Psoas muscle (tissue), 8 donors: Measurements from ENCODE around the gene RWDD2A. TPM values are rescaled to one million over a fixed set of nuclear protein-coding genes. Genes with fewer than 3 reads are reported as not detected.
"Not testable (repeated sequence)": the region's sequence is repeated elsewhere in the genome, so short reads cannot be mapped to it uniquely, and the experiment has no call there.

Experiments
- ATAC-seq, 4 donors: fragments of 200-7000 bp; cut with Tn5 transposase; one replicate each; pipeline ENCODE4 v1.9.1; 2020; ENCODE audit warnings: moderate library complexity in 3 of 4, mild to moderate bottlenecking in 2 of 4
- DNase-seq, 2 donors: peaks; one replicate each; pipeline ENCODE4 v3.0.0-alpha.2; 2020
- H3K27ac ChIP-seq: fragments of 200-600 bp; one replicate; pipeline ENCODE4 v1.8.0; 2022
- H3K27me3 ChIP-seq, 3 donors: fragments of 200-600 bp in 1 of 3; one replicate each; pipeline versions ENCODE4 v1.6.1 to v1.8.0; 2013 to 2022; ENCODE audit warnings: low read length in 2 of 3, mild to moderate bottlenecking in 2 of 3, moderate library complexity in 1 of 3; ENCODE audit not compliant: insufficient read depth in 3 of 3
- H3K36me3 ChIP-seq, 2 donors: fragments of 200-600 bp in 1 of 2; one replicate each; pipeline versions ENCODE4 v1.6.1 to v1.8.0; 2013 to 2022; ENCODE audit warnings: low read depth in 1 of 2, mild to moderate bottlenecking in 1 of 2, moderate library complexity in 1 of 2; ENCODE audit not compliant: insufficient read depth in 1 of 2
- H3K4me1 ChIP-seq: fragments of 200-600 bp; one replicate; pipeline ENCODE4 v1.8.0; 2022
- H3K4me3 ChIP-seq: fragments of 200-600 bp; one replicate; pipeline ENCODE4 v1.8.0; 2022; ENCODE audit warnings: mild to moderate bottlenecking
- H3K9me3 ChIP-seq: fragments of 200-600 bp; one replicate; pipeline ENCODE4 v1.8.0; 2022
- WGBS, 3 donors: extraction: QIAGEN DNeasy Blood & Tissue Kit; methylation state at CpG; one replicate each; pipeline versions ENCODE4 v1.1.6 to v1.1.7; 2013; 5-methylcytosine and 5-hydroxymethylcytosine counted together
- intact Hi-C, 2 donors: fragments of 100-400 bp; cut with DNase I; formaldehyde crosslinking; loops; one replicate each; pipeline versions ENCODE4 v1.11.0 to v1.14.2; 2022
- polyA plus RNA-seq, 3 donors: library from polyadenylated mRNA; stranded (reverse); fragments of 200-250 nt; gene quantifications; one replicate each; pipeline ENCODE4 v1.2.3, GENCODE V29; 2013
- total RNA-seq, 4 donors: library from RNA; stranded (reverse); fragmentation: NEBNext Ultra II Directional in 2 of 4; extraction: Animal tissue kit (Norgen Biotek cat#: 25700) in 2 of 4; gene quantifications; one replicate each; pipeline versions ENCODE4 v1.2.1 to v1.2.4, GENCODE V29; 2021 to 2023
- TF ChIP-seq, protein P1 (sequence below): fragments of 200-600 bp; IDR thresholded peaks from one replicate; pipeline ENCODE4 v1.8.0; 2022; ENCODE audit warnings: antibody characterized with exemption
- donor health status: healthy with polysubstance abuse.
- donor health status: DM: no; HTN: no; CAD: no; lungs with moderate emphysema.
- donor health status: Bipolar disorder and iron deficiency.
- donor health status: healthy.
- donor health status: DM: yes; HTN: yes; CAD: no.
- donor health status: DM: no; HTN: no; CAD: no.
- donor health status: DM: no; HTN: no; CAD: no.
- donor health status: DM: yes; HTN: yes; CAD: no.

RWDD2A gene
- total and polyA plus RNA-seq, 7 donors, result 1.3 to 2.6 (median 2.1) TPM

DNA sequence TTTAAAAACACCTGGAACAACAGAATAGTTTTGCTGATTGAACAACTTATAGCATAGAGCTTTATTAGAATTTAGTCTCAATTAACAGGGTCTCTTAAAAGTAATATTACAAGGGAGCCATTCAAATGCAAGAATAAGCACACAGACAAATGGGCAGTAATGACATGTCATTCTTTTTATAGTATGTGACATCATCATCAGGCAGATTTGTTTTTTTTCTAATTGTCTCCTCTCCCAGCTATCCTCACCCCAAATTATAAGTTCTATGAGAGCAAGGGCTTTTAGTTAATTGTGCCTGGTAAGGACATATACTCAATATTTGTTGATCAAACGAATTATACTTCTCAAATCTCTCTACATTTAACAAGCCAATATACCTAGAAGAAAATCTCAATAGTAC, 11.0 kb upstream of the RWDD2A start:
- H3K4me3 ChIP-seq, result no peak overlapping the region
- no peak overlapping the region for H3K27ac ChIP-seq
- H3K9me3 ChIP-seq, result no peaks in the 10 kb centered on the region
- H3K4me1 ChIP-seq, result no peaks in the 10 kb centered on the region
- ATAC-seq (peak in 1 of 4 donors; percentile 50), DNase-seq (no peak)
- peaks cover 15 to 90% of the 10 kb centered on the region in 2 donors for H3K36me3 ChIP-seq
- WGBS, 3 donors, result 87 to 100% (median 93%) methylated on average over 1 of the region's 1 CpG
- H3K27me3 ChIP-seq, result no peaks in the 10 kb centered on the region
- TF ChIP-seq, protein P1, sequence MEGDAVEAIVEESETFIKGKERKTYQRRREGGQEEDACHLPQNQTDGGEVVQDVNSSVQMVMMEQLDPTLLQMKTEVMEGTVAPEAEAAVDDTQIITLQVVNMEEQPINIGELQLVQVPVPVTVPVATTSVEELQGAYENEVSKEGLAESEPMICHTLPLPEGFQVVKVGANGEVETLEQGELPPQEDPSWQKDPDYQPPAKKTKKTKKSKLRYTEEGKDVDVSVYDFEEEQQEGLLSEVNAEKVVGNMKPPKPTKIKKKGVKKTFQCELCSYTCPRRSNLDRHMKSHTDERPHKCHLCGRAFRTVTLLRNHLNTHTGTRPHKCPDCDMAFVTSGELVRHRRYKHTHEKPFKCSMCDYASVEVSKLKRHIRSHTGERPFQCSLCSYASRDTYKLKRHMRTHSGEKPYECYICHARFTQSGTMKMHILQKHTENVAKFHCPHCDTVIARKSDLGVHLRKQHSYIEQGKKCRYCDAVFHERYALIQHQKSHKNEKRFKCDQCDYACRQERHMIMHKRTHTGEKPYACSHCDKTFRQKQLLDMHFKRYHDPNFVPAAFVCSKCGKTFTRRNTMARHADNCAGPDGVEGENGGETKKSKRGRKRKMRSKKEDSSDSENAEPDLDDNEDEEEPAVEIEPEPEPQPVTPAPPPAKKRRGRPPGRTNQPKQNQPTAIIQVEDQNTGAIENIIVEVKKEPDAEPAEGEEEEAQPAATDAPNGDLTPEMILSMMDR, result no peak
- intact Hi-C loops, result no loop called here

DNA sequence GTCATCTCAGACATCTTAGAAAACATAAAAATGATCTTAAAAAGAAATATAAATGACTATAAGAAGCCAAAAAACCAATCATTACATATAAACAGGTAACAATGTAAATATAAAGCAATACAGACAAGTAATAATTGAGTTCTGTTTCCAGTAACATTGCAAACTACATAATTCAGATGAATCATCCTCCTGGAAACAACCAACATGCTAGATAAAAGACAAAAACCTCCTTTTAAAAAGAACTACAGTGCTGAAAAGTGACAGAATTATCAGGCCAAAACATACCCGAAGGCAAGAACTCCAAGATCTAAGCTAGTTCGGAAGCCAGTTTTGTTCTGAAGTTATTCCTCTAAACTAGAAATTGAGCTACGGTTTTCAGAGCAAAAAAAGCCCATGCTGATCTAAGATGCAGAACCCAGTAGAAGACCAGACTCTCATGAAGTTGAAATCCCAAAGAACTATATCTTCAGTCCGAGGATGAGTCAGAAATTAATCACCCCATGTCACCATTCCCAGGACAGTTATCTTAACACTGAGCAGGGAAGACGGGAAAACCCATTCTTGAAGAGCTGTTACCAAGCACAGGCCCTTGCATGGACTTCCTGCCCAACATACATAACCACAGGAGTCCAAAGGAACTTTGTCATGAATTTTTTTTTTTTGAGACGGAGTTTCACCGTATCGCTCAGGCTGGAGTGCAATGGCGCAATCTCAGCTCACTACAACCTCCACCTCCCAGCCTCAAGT, 9.9 kb upstream of the RWDD2A start:
- Histone ChIP-seq H3K9me3 (no peaks in the 10 kb centered on the region), H3K27me3 (no peaks in the 10 kb centered on the region), H3K36me3 (peaks cover 15 to 84% of the 10 kb centered on the region in 2 donors), H3K4me3 (no peak overlapping the region), H3K4me1 (no peaks in the 10 kb centered on the region), H3K27ac (no peak overlapping the region)
- DNase-seq (no peak), ATAC-seq (peak in 3 of 4 donors; percentile 49 to 71 (median 57))
- TF ChIP-seq, protein P1, result no peak
- 80 to 85% (median 81%) methylated on average over 9 of the region's 9 CpGs for WGBS, 3 donors
- intact Hi-C loops, result no loop called here

GRCh38 chr6:83185096-83185495, 8.1 kb upstream of the RWDD2A start:
- Histone ChIP-seq H3K27me3 (no peaks in the 10 kb centered on the region), H3K4me3 (no peak overlapping the region), H3K36me3 (peaks cover 17 to 71% of the 10 kb centered on the region in 2 donors), H3K4me1 (no peaks in the 10 kb centered on the region), H3K27ac (no peak overlapping the region), H3K9me3 (no peaks in the 10 kb centered on the region)
- ATAC-seq (no peak), DNase-seq (no peak)
- intact Hi-C loops, result no loop called here
- whole genome bisulfite sequencing, 3 donors, result 95 to 98% (median 98%) methylated on average over 2 of the region's 2 CpGs
- TF ChIP-seq, protein P1, result no peak

GRCh38 chr6:83188501-83188900, 4.7 kb upstream of the RWDD2A start:
- peaks cover 7% of the 10 kb centered on the region for H3K4me1 ChIP-seq
- H3K27me3 ChIP-seq, result no peaks in the 10 kb centered on the region
- peaks cover 15 to 46% of the 10 kb centered on the region in 2 donors for H3K36me3 ChIP-seq
- no peak overlapping the region for H3K4me3 ChIP-seq
- intact Hi-C loops, result no loop called here
- H3K27ac ChIP-seq, result no peak overlapping the region
- TF ChIP-seq, protein P1, result no peak
- 56 to 61% (median 61%) methylated on average over 3 of the region's 3 CpGs for WGBS, 3 donors
- no peaks in the 10 kb centered on the region for H3K9me3 ChIP-seq
- no peak for DNase-seq
- ATAC-seq, result no peak

DNA sequence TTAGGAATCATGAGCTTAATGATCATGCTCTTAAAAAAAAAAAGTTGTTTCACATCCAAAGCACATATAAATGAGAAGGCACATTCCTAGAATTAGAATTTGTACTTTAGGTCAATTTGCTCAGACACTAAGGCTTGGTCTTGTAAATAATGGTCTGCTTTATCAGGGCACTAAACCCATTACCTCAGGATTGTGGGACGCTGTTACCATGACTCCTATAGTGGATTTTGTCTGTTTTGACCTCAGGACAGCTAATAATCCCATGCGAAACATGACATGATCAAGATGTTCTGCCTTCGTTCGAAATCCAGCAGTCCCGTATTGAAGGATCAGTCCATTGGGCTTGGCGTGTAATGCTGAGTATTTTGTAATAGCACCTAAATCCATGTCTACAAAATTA, 2.5 kb upstream of the RWDD2A start:
- 89 to 96% (median 91%) methylated on average over 6 of the region's 6 CpGs for WGBS, 3 donors
- Histone ChIP-seq H3K36me3 (peaks cover 9 to 33% of the 10 kb centered on the region in 2 donors), H3K27ac (no peak overlapping the region), H3K4me3 (no peak overlapping the region), H3K4me1 (peaks cover 7% of the 10 kb centered on the region), H3K27me3 (no peaks in the 10 kb centered on the region), H3K9me3 (no peaks in the 10 kb centered on the region)
- DNase-seq, result no peak
- TF ChIP-seq, protein P1, result no peak
- intact Hi-C loops, result loop anchor here in 1 of 2 donors (5.0 kb wide), 1 partner anchor 123 kb away; the partner anchor contains the start of genes DOP1A and UBE3D
- no peak for ATAC-seq

GRCh38 chr6:83191974-83192373, 1.2 kb upstream of the RWDD2A start:
- not testable (repeated sequence) for DNase-seq, H3K4me1 ChIP-seq, H3K9me3 ChIP-seq, ATAC-seq, H3K27me3 ChIP-seq, H3K27ac ChIP-seq
- H3K4me3 ChIP-seq, result peak overlapping the region; percentile 97
- 90 to 94% (median 90%) methylated on average over 13 to 17 of the region's 18 CpGs for WGBS, 3 donors
- intact Hi-C loops, result loop anchor here in 1 of 2 donors (5.0 kb wide), 1 partner anchor 125 kb away; the partner anchor contains the start of genes DOP1A and UBE3D
- peaks cover 10 to 33% of the 10 kb centered on the region in 2 donors for H3K36me3 ChIP-seq
